Suprapubic skin (tissue), 4 donors: ENCODE results near the gene FYN. TPM values are rescaled to one million over a fixed set of nuclear protein-coding genes. Genes with fewer than 3 reads are reported as not detected.

ENCODE experiments used
- DNase-seq, 2 donors: peaks; one replicate each; pipeline ENCODE4 v3.0.0-alpha.2; 2019; ENCODE audit warnings: low spot score in 2 of 2
- H3K27ac ChIP-seq: fragments of 200-600 bp; sonication (generic); one replicate; pipeline ENCODE4 v1.5.1; 2019
- H3K27me3 ChIP-seq: fragments of 200-600 bp; sonication (generic); one replicate; pipeline ENCODE4 v1.5.1; 2019
- H3K36me3 ChIP-seq: fragments of 200-600 bp; sonication (generic); one replicate; pipeline ENCODE4 v1.5.1; 2019
- H3K4me1 ChIP-seq: fragments of 200-600 bp; sonication (generic); one replicate; pipeline ENCODE4 v1.5.1; 2019
- H3K4me3 ChIP-seq: fragments of 200-600 bp; sonication (generic); one replicate; pipeline ENCODE4 v1.5.1; 2019; ENCODE audit warnings: mild to moderate bottlenecking
- H3K9me3 ChIP-seq: fragments of 200-600 bp; sonication (generic); one replicate; pipeline ENCODE4 v1.5.1; 2019
- EP300 ChIP-seq: sonication (generic); formaldehyde crosslinking; IDR thresholded peaks from one replicate; pipeline ENCODE4 v1.6.1; 2017; ENCODE audit warnings: antibody characterized with exemption
- POLR2A ChIP-seq, 2 donors: fragments of 450-650 bp; IDR thresholded peaks; one replicate each; pipeline ENCODE4 v1.6.1; 2017; ENCODE audit warnings: antibody characterized with exemption in 2 of 2, mild to moderate bottlenecking in 2 of 2, moderate library complexity in 2 of 2
- POLR2AphosphoS5 ChIP-seq, 3 donors: sonication (generic); formaldehyde crosslinking; IDR thresholded peaks; one replicate each; pipeline ENCODE4 v1.6.1; 2017; ENCODE audit warnings: antibody characterized with exemption in 3 of 3
- WGBS: methylation state at CpG from one replicate; pipeline ENCODE4 v1.1.5; 2018; 5-methylcytosine and 5-hydroxymethylcytosine counted together
- total RNA-seq, 4 donors: library from RNA; depleted of rRNA; stranded (reverse); fragments of >200 nt; gene quantifications; one replicate each; pipeline ENCODE4 v1.1.0, GENCODE V29; 2016
- TF ChIP-seq, protein P1 (sequence below), 2 donors: fragments of 200-600 bp in 1 of 2; fragments of 450-650 bp in 1 of 2; sonication (generic) in 1 of 2; IDR thresholded peaks; one replicate each; pipeline ENCODE4 v1.5.1; 2016 to 2019; ENCODE audit warnings: antibody characterized with exemption in 2 of 2, mild to moderate bottlenecking in 1 of 2, moderate library complexity in 1 of 2

The FYN gene
- total RNA-seq, 4 donors from 2014 or later, result 36.6 to 89.6 (median 67.3) TPM

DNA sequence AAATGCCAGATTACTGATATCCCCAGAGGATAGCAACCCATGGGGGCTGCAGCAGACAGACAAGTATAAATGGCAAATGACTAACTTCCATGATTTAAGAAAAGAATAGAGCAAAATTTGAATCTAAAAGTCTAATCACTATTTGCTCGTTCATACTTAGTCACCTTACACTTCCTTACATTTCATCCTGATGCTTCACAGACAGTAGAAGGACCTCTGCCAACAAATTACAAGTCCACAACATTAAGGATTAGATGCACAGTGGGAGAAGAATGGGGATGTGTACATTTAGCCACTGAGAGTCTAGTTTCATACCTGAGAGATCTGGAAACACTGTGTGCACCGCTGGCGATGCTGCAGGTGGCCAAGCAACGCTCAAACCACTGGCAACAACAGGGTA lies 72.4 kb downstream of the FYN start:
- H3K9me3 ChIP-seq, result no peaks in the 10 kb centered on the region
- no peaks in the 10 kb centered on the region for H3K36me3 ChIP-seq
- DNase-seq, result no peak
- WGBS, result 75% methylated on average over 4 of the region's 4 CpGs
- no peak overlapping the region for H3K27ac ChIP-seq
- H3K4me3 ChIP-seq, result no peak overlapping the region
- no peaks in the 10 kb centered on the region for H3K27me3 ChIP-seq
- TF ChIP-seq EP300 (no peak), POLR2A (IDR thresholded peaks at IDR 0.05) (no peak), POLR2AphosphoS5 (IDR thresholded peaks at IDR 0.05) (no peak)
- TF ChIP-seq, protein P1, sequence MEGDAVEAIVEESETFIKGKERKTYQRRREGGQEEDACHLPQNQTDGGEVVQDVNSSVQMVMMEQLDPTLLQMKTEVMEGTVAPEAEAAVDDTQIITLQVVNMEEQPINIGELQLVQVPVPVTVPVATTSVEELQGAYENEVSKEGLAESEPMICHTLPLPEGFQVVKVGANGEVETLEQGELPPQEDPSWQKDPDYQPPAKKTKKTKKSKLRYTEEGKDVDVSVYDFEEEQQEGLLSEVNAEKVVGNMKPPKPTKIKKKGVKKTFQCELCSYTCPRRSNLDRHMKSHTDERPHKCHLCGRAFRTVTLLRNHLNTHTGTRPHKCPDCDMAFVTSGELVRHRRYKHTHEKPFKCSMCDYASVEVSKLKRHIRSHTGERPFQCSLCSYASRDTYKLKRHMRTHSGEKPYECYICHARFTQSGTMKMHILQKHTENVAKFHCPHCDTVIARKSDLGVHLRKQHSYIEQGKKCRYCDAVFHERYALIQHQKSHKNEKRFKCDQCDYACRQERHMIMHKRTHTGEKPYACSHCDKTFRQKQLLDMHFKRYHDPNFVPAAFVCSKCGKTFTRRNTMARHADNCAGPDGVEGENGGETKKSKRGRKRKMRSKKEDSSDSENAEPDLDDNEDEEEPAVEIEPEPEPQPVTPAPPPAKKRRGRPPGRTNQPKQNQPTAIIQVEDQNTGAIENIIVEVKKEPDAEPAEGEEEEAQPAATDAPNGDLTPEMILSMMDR (IDR thresholded peaks at IDR 0.05), result no peak
- peaks cover 25% of the 10 kb centered on the region for H3K4me1 ChIP-seq

DNA sequence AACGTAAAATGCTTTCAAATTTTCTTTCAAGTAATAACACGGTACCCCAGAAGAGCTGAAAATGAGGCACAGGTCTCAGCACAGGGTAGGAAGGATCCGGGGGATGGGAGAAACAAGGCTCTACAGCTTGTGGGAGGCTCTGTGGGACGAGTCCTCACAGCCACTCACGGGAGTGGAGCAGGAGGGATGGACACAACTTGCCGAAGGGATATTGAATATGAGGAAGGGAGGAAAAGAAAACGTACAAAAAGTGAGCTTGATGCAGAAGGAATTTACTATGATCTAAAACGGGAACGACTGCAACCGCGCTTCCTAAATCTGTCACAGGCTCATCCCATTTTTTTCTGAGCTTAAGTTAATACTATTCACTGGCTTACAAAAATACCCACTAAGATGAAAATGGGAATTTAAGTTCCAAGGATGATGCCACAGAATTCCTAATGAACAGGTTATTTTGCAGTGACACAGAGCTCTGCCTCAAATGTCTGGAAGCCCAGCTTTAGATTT lies 72.9 kb downstream of the FYN start:
- no peaks in the 10 kb centered on the region for H3K9me3 ChIP-seq
- TF ChIP-seq POLR2AphosphoS5 (IDR thresholded peaks at IDR 0.05), result no peak
- TF ChIP-seq POLR2A (IDR thresholded peaks at IDR 0.05), result no peak
- TF ChIP-seq EP300, result no peak
- TF ChIP-seq, protein P1 (IDR thresholded peaks at IDR 0.05), result no peak
- DNase-seq, result no peak
- H3K4me1 ChIP-seq, result peaks cover 20% of the 10 kb centered on the region
- H3K27me3 ChIP-seq, result no peaks in the 10 kb centered on the region
- no peaks in the 10 kb centered on the region for H3K36me3 ChIP-seq
- WGBS, result 40% methylated on average over 11 of the region's 11 CpGs
- H3K4me3 ChIP-seq, result no peak overlapping the region
- H3K27ac ChIP-seq, result no peak overlapping the region

DNA sequence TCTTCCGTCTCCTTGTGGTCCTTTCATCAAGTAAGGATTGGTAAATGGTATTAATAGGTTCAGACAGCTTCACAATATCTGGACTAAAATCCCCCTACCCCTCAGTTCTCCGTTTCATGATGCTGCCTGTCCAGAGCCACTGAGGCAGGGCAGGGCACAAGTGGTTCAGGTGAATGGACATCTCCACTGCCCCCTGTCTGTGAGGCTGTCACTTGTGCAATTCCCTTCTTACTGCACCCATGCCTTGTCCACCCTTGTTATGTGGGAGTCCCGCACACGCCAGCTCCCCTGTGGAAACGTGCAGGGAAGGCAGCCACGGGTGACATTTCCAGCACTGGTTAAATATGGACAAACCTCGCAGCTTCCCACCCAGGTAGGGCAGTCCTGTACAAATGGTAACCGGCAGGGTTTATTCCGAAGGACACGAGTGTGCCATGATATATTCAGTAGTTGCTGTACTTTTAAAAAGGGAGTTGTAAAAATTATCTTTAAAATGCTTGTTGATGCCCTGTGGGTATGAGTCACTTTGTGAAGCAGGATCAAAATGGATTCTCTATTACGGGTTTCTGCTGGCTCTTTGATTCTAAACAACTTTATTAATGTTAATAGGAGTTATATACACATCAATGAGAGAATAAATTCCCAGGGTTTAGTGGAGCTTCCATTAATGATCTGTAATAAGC lies 73.5 kb downstream of the FYN start:
- DNase-seq, result no peak
- 72% methylated on average over 11 of the region's 11 CpGs for WGBS
- Histone ChIP-seq H3K4me1 (peaks cover 16% of the 10 kb centered on the region), H3K27ac (no peak overlapping the region), H3K36me3 (no peaks in the 10 kb centered on the region), H3K4me3 (no peak overlapping the region), H3K9me3 (no peaks in the 10 kb centered on the region), H3K27me3 (no peaks in the 10 kb centered on the region)
- TF ChIP-seq POLR2AphosphoS5 (IDR thresholded peaks at IDR 0.05), result no peak
- TF ChIP-seq, protein P1 (IDR thresholded peaks at IDR 0.05), result no peak
- TF ChIP-seq EP300, result no peak
- TF ChIP-seq POLR2A (IDR thresholded peaks at IDR 0.05), result no peak

DNA sequence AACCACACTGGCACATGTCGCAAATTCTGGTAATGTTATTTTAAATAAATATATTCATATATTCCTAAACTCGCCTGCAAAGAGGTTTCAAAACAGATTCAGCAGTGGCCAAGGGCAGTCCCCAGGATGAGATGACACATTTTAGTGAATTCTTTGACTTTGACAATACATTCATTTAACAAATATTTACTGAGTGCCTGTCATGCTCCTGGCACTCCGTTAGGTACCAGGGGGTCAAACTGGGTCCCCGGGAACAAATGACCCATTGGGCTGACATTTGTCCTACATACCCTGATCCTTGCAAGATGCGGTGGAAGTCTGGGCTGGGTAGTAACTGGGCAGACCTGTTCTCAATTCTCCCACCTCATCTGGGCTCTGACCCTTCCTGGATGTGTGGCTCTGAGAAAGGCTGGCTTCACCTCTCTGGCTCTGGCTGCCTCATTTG lies 74.9 kb downstream of the FYN start:
- Histone ChIP-seq H3K27ac (no peak overlapping the region), H3K9me3 (no peaks in the 10 kb centered on the region), H3K27me3 (no peaks in the 10 kb centered on the region), H3K4me3 (no peak overlapping the region), H3K36me3 (no peaks in the 10 kb centered on the region), H3K4me1 (peaks cover 16% of the 10 kb centered on the region)
- TF ChIP-seq POLR2AphosphoS5 (IDR thresholded peaks at IDR 0.05) (no peak), EP300 (no peak), POLR2A (IDR thresholded peaks at IDR 0.05) (no peak)
- TF ChIP-seq, protein P1 (IDR thresholded peaks at IDR 0.05), result no peak
- WGBS, result 81% methylated on average over 5 of the region's 5 CpGs
- no peak for DNase-seq

DNA sequence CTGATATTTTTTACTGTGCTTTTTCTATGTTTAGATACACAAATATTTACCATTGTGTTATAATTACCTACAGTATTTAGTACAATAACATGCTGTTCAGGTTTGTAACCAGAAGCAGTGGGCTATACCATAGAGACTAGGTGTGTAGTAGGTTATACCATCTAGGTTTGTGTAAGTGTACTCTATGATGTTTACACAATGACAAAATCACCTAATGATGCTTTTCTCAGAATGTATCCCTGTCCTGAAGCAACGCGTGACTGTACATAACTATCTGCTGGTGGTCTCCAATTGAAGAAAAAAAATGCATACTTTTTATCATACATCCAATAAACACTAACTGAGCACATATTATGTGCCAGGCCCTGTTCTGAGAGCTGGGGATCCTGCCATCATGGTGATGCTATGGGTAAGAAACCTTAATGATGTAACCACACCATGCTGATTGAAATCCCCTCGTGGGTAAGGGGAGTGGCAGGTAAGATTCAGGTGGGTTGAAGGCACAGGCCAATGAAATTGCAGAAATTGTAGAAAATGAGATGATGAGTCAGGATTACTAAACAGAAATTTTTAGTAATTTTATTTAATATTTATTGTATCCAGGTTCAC lies 76.8 kb downstream of the FYN start:
- Histone ChIP-seq H3K4me1 (peaks cover 13% of the 10 kb centered on the region), H3K36me3 (no peaks in the 10 kb centered on the region), H3K4me3 (no peak overlapping the region), H3K27me3 (no peaks in the 10 kb centered on the region), H3K27ac (no peak overlapping the region), H3K9me3 (no peaks in the 10 kb centered on the region)
- TF ChIP-seq EP300 (no peak), POLR2A (IDR thresholded peaks at IDR 0.05) (no peak), POLR2AphosphoS5 (IDR thresholded peaks at IDR 0.05) (no peak)
- TF ChIP-seq, protein P1 (IDR thresholded peaks at IDR 0.05), result no peak
- no peak for DNase-seq
- WGBS, result 93% methylated on average over 3 of the region's 3 CpGs
